GM12865 (cell line): ENCODE results near the gene CTNNA1.

Source experiments
- DNase-seq: peaks from one replicate; pipeline ENCODE4 v3.0.0; 2010; ENCODE audit warnings: low read depth
- H3K4me3 ChIP-seq: 2 replicates; pipeline ENCODE4 v1.5.1; 2011; ENCODE audit warnings: mild to moderate bottlenecking, low read depth, low read length, control low read depth
- TF ChIP-seq, protein P1 (sequence below): IDR thresholded peaks from 2 replicates; pipeline ENCODE4 v1.5.1; 2011; ENCODE audit warnings: low read length, control low read depth, low read depth, inconsistent platforms; ENCODE audit not compliant: insufficient read depth; ENCODE audit errors: missing control alignments

The CTNNA1 gene

DNA sequence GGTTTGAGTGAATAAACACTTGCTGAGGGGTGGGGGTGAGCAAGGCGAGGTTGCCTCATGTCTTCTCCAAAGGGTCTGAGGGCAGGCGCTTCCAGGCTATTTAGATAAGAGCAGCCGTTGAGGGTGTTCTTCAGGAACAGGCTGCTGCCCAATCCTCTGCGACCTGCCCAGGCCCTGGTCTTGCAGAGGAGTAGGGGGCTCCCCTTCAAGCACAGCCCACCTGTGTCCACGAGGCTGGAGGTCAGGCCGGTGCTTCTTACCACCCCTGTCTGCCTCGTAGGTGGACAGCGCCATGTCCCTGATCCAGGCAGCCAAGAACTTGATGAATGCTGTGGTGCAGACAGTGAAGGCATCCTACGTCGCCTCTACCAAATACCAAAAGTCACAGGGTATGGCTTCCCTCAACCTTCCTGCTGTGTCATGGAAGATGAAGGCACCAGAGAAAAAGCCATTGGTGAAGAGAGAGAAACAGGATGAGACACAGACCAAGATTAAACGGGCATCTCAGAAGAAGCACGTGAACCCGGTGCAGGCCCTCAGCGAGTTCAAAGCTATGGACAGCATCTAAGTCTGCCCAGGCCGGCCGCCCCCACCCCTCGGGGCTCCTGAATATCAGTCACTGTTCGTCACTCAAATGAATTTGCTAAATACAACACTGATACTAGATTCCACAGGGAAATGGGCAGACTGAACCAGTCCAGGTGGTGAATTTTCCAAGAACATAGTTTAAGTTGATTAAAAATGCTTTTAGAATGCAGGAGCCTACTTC, 180.5 kb downstream of the CTNNA1 start:
- H3K4me3 ChIP-seq, result no peak overlapping the region

GRCh38 chr5:138934971-138935370, 181.7 kb downstream of the CTNNA1 start:
- no peak for DNase-seq
- no peak overlapping the region for H3K4me3 ChIP-seq
- TF ChIP-seq, protein P1, sequence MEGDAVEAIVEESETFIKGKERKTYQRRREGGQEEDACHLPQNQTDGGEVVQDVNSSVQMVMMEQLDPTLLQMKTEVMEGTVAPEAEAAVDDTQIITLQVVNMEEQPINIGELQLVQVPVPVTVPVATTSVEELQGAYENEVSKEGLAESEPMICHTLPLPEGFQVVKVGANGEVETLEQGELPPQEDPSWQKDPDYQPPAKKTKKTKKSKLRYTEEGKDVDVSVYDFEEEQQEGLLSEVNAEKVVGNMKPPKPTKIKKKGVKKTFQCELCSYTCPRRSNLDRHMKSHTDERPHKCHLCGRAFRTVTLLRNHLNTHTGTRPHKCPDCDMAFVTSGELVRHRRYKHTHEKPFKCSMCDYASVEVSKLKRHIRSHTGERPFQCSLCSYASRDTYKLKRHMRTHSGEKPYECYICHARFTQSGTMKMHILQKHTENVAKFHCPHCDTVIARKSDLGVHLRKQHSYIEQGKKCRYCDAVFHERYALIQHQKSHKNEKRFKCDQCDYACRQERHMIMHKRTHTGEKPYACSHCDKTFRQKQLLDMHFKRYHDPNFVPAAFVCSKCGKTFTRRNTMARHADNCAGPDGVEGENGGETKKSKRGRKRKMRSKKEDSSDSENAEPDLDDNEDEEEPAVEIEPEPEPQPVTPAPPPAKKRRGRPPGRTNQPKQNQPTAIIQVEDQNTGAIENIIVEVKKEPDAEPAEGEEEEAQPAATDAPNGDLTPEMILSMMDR, result no peak

More for the DNA sequence above, 180.5 kb downstream of the CTNNA1 start:
- TF ChIP-seq, protein P1, result no peak
- no peak for DNase-seq

DNA sequence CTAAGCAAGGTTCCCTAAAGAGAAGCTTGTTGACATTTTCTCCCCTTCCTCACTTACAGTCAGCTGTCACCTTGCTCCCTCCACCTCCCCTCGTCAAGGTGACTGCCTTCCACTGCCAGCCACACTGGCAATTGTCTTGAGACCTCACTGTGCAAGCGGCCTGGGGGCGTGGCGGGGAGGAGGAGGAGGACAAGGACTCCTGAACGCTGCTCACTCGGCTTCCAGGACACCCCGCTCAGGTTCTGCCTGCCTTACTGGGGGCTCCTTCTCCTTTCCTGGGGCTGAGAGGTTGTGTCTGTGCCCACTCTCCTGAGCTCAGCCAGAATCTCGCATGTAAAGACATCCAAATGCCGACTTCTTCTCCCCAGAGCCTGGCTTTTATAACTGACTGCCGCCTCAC, 182.2 kb downstream of the CTNNA1 start:
- H3K4me3 ChIP-seq, result no peak overlapping the region
- TF ChIP-seq, protein P1, result no peak
- DNase-seq, result no peak

DNA sequence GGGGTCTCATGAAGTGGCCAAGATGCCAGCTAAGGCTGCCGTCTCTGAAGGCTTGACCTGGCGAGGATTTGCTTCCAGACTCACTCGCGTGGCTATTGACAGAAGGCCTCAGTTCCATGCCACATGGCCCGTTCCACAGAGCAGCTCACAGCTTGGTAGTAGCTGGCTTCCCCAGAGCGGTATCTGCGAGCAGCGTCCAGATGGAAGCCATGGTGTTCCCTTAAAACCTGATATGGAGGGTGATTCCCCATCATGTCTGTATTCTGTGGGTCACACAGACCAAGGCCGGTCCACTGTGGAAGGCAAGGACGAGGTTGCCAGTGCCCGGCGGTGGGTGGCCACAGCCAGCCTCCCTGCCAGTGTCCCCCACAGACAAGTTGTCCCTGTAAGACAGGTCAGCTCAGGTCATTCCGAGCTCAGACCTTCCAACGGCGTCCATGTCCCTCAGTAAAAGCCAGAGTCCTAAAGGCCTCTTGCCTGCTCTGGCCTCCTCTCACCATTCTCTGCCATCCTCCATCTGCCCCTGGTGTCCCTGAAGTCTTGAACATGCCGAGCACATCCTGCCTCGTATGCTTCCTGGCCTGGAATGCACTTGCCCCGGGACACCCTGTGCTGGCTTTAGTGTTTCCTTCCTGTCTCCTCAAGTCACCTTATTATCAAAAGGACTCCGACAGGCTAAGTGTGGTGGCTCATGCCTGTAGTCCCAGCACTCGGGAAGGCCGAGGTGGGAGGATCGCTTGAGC, 183.2 kb downstream of the CTNNA1 start:
- no peak for DNase-seq
- no peak overlapping the region for H3K4me3 ChIP-seq

GRCh38 chr5:138936968-138937345, 183.7 kb downstream of the CTNNA1 start:
- TF ChIP-seq, protein P1, result no peak
- DNase-seq, result no peak
- no peak overlapping the region for H3K4me3 ChIP-seq

More for the DNA sequence above, 183.2 kb downstream of the CTNNA1 start:
- TF ChIP-seq, protein P1, result no peak

GRCh38 chr5:138937392-138938387, 184.5 kb downstream of the CTNNA1 start:
- TF ChIP-seq, protein P1, result no peak
- no peak for DNase-seq
- H3K4me3 ChIP-seq, result no peak overlapping the region
